ENCODE data around the gene TSC22D1.
"Not testable (repeated sequence)": the region's sequence is repeated elsewhere in the genome, so short reads cannot be mapped to it uniquely, and the experiment has no call there.

TSC22D1 gene

DNA sequence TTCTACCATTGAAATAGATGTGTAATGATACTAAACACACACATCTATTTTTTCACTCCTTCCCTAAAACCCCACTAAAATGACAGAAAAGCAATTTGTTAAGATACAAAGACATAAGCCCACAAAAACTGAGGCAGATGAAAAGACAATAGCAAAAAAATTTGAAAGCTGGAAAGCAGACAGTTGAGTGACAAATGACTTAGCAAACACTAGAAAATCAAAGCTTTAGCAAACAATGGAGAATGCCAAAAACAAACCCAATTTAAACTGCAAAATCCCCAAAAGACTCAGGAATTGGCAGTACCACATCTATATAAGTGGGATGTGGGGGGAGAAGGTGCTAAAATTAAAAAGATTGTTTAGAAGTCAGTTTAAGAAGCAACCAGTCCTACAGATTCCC is 9.5 kb downstream of the TSC22D1 start:
- DNase-seq = no peak

DNA sequence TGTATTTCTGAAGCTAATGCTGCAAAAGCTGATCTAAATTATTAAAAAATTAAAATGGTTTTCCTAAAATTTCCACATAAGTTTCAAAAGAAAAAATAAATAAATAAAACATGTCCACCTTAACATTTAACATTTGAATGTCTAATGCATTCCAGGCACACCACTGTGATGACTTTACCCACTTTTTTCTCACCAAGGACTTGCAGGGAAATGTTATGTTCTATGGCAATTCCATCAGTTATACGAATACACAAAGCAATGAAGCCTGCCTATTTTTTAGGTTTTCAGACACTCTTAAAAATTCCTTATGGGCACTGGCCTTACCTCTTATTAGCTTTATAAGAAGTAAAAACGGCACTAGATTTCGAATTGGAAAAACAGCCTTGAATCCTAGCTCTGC is 10.2 kb downstream of the TSC22D1 start:
- DNase-seq = no peak

DNA sequence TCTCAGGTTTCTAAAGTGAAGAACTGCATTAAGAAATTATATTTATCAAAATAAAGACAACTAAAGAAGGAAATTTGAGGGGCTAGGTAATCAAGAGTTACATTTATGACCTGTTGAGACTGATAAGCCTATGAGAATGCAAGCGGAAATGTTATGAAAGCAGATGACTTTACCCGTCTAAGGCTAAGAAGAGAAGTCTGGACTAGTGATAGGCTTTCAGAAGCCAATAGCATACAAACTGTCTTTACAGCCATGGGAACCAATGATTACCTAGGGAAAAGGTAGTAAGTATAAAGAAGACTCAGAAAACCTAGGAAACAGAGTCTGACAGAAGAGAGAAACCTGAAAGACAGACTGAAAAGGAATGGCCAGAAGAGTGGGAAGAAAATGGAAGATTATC is 11.2 kb downstream of the TSC22D1 start:
- DNase-seq = no peak

DNA sequence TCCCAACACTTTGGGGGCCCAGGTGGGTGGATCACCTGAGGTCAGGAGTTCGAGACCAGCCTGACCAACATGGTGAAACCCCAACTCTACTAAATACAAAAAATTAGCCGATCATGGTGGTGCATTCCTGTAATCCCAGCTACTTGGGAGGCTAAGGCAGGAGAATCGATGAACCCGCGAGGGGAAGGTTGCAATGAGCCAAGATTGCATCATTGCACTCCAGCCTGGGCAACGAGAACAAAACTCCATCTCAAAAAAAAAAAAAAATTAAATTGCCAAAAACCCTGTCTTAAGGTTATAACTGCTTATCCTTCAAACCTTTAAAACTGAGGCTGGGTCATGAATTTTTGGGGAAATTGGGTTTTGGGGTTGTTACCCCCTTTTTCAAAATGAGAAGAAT is 13.3 kb downstream of the TSC22D1 start:
- not testable (repeated sequence) for DNase-seq

DNA sequence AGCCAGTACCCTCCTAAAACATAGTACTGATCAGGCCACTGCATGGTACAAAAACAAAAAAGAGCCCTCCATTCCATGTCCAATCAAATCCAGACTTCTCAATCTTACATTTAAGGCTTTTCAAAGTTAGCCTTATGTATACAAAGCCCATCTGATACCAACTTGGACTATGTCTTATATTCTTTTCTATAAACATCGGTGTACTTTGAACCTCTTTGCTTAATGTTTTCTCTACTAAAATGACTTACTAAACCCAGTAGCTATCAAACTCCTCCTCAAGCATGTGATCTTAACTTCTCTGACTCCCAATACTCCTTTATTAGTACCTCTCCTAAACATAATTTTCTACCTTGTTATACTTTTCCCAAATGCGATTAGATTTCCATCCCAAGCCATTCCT is 14.8 kb downstream of the TSC22D1 start:
- no peak for DNase-seq

DNA sequence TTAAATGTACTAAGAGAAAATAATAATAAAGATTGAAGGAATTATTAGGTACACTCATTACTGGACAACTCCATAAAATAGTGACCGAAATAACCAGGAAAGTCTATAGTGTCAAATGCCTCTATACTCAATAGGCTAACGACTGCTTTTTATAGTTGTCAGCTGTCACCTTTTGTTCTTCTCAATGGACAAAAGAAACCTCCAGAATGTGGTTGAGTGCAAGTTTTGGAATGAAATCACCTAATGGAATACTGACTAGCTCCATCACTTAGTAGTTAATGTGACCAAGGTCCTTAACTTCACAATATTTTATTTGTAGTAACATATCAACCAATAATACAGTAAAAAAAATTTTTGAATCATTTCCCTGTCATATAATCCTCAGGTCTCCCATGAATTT is 18.1 kb downstream of the TSC22D1 start:
- no peak for DNase-seq

DNA sequence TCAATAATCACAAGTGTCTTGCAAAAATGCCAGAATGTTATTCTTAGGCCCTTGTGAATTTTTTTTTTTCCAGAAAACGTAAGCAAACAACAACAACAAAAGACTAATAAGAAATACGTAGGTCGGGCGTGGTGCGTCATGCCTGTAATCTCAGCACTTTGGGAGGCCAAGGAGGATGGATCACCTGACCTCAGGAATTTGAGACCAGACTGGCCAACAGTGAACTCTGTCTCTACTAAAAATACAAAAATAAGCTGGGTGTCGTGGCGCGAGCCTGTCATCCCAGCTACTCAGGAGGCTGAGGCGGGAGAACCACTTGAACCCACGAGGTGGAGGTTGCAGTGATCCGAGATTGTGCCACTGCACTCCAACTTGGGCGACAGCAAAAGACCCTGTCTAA is 20.9 kb downstream of the TSC22D1 start:
- DNase-seq = no peak

DNA sequence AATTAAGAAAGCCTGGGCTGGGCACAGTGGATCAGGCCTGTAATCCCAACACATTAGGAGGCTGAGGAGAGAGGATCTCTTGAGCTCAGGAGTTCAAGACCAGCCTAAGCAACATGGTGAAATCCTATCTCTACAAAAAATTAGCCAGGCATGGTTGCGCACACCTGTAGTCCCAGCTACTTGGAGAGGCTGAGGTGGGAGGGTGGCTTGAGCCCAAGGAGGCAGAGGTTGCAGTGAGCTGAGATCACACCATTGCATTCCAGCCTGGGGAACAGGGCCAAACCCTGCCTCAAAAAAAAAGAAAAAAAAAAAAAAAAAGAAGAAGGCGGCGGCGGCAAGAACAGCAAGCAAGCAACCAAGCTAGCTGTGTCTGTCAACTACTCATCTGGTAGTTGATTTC is 26.7 kb downstream of the TSC22D1 start:
- DNase-seq = no peak

DNA sequence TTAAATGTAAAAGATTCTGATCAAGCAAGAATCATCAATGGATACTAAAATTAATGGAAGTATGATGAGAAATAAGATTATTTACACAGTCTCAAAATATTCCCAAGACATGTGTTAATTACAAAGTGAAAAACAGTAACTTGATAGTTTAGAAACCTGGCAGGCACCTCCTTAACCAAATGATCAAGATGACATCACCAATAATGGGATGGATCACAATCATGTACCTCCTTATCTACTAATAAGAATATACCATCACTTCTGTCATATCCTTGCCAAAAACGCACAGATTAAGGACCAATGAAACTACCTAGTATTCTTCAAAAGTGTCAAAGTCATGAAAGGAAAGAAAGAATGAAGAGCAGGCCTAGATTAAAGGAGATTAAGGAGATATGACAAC is 30.0 kb downstream of the TSC22D1 start:
- DNase-seq = no peak

DNA sequence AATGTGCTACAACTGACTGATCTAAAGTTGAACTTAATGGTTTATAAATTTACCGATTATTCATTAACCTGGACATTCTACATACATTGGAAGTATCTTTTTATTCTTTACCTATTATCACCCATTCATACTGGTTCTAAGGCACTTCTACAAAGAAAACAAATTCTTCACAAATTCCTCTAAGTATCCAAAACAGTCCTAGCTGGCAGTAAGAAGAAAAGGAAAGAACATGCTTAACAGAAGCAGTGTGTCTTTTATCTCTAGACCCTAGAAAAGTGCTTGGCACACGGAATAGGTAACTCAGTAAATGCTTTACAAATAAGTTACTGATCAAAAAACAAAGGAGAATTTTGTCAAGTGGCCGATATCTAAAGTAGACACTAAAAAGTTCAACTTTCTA is 32.8 kb downstream of the TSC22D1 start:
- no peak for DNase-seq

DNA sequence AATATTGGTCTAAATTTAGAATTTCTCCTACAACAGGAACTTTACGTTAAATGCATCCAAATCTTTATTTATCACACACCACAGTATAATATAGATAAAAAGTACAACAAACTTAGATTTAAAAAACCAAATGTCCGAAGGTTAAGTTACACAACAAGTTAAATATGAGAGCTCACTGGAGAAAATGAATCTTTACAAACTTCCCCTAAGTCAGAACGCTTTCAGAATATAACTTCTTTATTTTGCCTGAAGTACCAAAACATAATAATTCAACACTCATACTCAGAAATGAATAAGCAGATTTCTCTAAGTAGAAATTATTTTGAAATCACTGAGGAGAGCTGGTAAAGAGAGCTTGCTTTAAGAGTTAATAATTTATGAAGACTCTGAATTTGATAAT is 33.8 kb downstream of the TSC22D1 start:
- no peak for DNase-seq

DNA sequence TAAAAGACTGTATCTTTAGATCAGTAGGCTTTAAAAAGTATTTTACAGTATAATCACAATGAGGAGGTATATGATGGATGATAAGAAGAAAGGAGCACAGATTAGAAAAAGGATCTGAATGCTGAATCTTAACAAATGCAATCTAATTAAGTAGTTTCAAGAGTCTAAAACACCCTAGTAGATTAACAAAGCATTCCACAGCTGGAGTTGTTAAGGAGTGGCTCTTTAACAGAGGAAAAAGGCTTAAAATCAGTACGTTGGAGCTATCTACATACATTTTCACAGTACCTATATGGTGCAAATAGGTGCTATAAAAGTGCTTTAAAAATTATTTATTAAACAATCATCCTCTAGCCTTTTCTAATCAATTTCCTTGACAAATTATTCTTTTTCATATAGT is 34.5 kb downstream of the TSC22D1 start:
- no peak for DNase-seq

DNA sequence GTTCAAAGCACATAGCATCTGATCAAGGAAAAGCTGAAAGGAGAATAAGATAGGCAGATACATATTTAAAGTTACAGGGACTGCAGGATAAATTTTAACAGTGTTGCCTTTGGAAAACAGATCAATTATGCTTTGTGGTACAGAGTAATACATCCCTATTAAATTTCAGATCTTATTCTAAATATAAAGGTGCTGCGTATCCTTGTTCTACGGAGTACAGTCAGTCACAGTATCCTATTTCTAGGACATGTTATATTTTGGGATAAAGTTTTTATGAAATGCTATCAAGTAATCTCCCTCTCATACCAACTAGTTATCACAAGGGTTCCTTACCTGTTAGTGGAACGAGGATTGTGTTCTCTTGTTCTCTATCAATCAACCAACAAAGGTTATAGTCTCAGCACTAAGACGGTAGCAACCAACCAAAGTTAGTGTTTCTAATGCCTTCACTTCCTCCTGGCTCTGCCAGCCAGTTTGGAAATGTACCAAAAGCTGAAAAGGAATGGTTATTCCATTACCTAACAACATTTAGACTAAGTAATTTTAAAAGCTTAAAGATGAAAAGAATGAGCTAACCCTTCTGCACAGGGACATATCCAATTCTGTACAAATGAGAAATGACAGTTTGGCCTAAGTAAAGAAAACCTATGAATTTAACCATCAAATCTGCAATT is 35.2 kb downstream of the TSC22D1 start:
- DNase-seq = no peak

DNA sequence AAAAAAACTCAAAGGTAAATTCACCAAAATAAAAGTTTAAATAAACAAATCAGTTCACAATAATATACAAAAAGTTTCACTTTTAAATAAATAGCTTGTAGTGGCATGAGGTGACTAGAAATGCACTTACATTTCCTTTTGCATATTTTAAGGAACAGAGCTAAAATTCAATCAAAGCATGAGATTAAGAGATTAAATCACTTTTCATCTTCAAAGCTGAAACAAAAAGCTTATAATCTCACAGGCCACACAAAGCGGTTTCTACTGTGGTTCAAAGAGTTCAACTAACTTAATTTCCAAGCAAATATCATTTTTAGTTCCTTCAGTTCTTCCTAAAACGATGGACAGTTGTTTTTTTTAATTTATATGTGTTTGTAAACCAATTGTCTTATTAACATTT is 38.9 kb downstream of the TSC22D1 start:
- no peak for DNase-seq

DNA sequence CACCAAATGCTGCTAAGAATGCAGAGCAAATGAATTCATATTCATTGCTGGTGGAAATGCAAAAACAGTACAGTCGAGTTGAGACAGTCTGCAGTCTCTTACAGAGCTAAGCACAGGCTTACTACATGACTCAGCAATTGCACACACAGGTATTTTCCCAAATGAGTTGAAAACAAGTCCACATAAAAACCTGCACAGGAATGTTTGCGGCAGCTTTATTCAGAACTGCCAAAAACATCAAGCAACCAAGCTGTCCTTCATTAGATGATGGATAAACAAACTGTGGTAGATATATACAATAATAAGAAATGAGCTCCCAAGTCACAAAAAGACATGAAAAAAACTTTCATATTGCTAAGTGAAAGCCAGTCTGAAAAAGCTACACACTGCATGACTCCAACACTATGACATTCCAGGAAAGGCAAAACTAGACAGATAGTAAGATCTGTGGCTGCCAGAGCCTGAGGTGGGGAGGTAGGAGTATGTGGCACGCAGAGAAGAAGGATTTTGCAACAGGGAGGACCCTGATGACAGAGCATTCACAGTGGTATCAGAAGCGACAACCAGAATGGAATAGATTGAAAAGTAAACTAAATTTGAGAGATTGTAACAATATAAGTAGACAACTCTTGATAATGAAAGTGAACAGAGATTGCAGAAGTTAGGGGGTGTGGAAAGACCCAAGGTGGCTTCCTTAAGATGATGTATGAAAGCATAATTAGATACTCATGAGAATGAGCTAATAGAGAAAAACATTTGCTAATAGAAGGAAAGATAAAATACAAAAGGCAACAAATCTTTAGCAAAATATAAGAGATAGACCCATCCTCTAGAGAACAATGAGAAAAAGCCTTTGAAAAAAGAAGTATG is 52.7 kb downstream of the TSC22D1 start:
- DNase-seq = no peak

DNA sequence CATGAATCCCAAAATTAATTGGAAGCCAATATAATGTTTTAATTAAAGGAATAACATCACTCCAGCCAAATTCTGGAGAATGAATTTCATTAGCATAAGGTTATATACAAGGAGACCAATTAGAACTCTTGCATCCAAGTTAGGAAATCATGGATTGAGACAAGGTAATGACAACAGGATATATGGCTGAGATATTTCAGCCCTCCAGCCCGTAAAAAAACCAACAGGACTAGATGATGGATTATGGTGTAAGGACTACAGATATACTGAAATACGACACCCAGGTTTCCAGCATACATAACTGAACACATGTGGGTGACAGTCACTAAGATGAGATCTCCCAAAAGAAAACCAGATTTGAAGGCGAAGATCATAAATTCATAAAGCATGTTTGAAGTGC is 56.5 kb downstream of the TSC22D1 start:
- no peak for DNase-seq

DNA sequence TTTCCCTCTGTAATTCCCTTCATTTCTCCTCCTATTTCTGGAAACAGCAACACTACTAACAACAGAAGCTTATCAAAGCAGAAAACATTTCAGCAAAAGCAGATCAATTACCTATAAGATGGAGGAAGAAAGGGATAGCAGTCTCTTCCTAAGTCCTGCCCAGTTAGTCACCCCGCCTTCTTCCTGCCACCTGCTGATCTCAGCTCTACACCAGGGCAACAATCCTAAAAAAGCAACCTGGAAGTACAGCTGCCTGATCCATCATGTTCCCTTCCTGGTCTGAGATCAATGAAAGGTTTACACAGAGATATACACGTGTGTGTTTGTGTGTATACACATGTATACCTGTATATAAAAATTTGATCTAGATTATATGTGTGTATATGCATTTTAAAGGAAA is 59.4 kb downstream of the TSC22D1 start:
- DNase-seq = no peak

DNA sequence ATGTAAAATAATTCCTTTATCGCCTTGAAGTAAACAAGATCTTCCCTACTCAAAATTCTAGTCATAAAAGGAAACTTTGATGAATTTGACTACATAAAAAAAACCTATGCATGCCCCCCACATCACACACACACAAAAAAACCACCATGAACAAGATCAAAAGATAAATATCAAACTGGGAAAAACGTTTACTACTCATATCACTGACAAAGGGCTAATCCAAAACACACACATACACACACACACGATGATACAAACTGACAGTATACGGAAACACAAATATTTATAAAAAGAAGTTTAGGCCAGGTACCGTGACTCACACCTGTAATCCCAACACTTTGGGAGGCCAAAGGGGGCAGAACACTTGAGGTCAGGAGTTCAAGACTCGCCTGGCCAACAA is 61.9 kb downstream of the TSC22D1 start:
- no peak for DNase-seq

DNA sequence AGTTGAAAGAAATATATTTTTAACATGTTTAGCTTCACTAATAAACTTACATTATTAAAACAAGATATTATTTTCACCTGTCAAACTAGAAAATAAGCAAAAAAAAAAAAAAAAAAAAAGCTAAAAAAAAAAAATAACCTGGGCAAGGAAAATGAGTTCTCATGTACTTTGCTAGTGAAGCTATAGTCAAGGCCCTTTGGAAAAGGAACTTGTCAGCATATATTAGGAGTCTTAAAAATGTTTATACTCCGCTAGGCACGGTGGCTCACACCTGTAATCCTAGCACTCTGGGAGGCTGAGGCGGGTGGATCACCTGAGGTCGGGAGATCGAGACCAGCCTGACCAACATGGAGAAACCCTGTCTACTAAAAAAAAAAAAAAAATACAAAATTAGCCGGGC is 66.3 kb downstream of the TSC22D1 start:
- DNase-seq = not testable (repeated sequence)

DNA sequence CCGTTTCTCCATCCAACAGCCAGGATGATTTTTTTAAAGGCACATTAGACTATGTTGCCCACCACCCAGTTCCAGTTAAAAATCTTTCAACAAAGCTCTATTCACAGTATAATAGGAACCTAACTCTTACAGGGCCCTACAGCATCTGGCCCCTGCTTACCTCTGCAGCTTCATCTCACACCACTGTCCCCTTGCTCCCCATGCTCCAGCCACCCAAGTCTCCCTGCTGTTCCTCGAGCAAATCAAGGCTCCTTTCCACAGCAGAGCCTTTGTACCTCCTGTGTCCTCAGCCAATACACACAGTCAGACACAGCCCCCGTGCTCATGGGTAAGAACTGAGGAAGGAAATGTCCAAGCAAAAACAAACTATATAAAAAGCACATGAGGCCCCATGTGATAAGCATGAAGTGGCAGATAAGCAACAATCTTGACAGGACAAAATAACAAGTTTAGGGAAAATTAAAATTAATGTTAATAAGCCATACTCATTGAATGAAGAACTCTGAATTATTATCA is 67.5 kb downstream of the TSC22D1 start:
- no peak for DNase-seq

DNA sequence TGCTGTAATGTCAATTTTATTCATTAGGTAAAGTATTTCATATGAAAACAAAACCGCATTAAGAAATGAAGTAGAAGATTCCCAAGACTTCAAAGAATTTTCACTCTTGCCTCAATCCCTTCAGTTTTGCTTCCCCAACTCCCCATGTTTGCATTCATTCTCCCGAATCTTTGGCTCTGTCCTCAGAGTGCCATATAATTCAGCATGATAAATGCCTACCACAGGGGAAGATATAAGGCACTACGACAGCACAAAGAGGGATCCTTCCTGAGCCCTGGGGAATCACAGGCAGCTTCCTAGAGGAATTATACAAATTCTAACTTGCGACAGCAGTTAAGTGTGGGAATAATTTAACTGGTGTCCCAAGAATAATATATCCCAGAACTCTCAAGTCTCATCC is 68.5 kb downstream of the TSC22D1 start:
- DNase-seq = no peak

DNA sequence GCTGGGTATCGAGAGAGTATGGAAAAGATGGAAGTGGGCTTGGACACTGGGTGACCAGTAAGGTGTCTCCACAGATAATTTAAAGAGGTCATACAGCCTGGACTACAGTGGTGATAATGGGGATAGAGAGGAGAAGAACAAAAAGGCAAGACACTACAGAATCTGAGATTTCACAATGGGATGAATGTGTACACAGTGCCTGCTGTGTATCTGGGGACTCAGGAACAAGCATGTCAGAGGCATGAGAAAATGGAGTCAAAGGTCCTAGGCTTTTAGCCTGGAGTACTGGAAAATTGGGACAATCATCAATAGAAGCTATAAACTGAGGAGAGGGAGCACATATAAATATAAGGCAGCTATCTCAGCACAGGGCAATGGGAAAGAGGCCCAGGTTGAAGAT is 69.4 kb downstream of the TSC22D1 start:
- no peak for DNase-seq

DNA sequence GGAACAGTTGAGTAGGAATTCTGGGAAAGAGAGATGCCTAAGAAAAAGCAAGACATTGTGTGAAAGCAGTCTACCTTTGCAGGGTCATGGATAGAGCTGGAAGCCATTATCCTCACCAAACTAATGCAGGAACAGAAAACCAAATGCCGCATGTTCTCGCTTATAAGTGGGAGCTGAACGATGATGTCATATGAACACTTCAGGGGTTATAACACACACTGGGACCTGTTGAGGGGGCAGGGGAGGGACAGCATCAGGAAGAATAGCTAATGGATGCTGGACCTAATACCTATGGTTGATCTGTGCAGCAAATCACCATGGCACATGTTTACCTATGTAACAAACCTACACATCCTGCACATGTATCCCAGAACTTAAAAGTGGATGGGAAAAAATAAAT is 69.9 kb downstream of the TSC22D1 start:
- no peak for DNase-seq

DNA sequence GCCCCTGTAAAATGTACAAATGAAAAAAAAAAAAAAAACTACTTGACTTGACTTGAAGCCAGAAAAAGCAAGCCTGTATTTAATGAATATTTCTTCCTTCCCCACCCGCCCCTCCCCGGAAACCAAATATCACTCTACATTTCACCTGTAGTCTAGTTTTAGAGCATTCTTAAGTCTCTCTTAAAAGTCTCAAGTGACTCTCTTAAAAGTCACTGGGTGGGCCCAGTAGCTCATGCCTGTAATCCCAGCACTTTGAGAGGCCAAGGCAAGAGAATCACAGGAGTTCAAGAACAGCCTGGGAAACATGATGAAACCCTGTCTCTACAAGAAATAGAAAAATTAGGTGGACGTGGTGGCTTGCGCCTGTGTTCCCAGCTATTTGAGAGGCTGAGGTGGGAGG is 72.0 kb downstream of the TSC22D1 start:
- no peak for DNase-seq

DNA sequence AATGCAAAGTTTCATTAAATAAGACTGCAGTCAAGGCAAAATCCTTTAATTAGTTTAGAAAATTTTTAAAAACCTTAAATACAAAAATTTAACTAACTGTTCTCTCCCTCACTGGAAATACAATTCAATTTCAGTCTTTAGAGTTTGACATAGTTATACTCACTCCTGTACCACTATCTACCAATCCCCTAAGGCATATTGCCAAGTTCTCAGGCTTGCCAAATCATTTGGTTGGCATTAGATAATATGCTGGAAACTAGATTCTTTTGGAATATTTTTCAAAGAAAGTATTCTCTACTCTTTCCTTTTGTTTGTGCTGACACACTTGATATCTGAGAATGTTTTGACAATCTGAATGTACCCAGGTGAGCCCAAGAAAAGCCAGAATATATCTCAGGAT is 77.2 kb downstream of the TSC22D1 start:
- no peak for DNase-seq

All from NCI-H1436 treated with DMSO at 0.1 percent for 48 hours (cell line).